ENCODE data around the gene MRPL55. TPM values are rescaled to one million over a fixed set of nuclear protein-coding genes. Genes with fewer than 3 reads are reported as not detected.
A peak's percentile ranks its signal among the peaks of the same experiment; 100 is the strongest.

The MRPL55 gene
- total and polyA plus RNA-seq, 2 of the 13 experiments (the other 11 are each of a cell fraction or from before 2014, with no cell fraction given) = 58.6 to 92.9 TPM

DNA sequence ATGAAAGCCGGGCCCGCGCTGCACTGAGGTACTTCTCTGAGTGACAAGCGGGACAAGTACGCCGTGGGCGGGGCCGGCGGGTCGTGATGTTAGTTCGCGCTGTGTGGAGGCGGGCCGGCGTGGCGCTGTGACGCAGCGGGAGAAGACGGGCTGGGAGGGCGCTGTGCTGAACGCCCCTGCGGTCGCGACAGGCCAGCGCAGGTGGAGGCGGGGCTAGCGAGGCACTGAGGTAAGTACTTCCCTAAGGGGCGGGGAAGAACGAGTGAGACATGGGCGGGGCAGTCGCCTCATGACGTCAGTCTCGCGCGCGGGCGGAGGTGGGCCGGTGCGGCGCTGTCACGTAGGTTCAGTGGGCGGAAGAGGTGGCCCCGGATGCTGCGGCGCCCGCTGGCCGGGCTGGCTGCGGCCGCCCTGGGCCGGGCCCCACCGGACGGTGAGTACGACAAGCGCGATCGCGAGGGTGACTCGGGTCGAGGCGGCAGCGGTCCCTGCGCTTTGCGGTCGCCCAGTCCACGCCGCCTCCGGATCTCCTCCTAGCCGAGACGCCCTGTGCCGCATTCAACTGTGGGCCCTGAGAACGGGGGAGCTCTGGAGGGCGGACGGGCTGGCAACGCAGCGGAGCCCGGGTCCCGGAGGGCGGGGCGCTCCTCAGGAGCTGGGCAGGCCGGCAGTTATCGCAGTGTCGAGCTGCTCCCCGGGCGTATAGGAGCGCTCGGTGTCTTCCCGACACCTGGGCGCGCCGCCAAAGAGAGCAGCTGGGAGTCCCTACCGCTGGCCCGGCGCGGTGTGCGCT lies 31.0 kb upstream of the MRPL55 start, which contains the start of gene GUK1 (continued):
- peak; percentile 85; the same call in 1 of the 2 replicates for TF ChIP-seq ZNF556 (CRISPR knock-in tag; IDR thresholded peaks at IDR 0.05; ENCODE audit: borderline replicate concordance)
- TF ChIP-seq, protein P1, sequence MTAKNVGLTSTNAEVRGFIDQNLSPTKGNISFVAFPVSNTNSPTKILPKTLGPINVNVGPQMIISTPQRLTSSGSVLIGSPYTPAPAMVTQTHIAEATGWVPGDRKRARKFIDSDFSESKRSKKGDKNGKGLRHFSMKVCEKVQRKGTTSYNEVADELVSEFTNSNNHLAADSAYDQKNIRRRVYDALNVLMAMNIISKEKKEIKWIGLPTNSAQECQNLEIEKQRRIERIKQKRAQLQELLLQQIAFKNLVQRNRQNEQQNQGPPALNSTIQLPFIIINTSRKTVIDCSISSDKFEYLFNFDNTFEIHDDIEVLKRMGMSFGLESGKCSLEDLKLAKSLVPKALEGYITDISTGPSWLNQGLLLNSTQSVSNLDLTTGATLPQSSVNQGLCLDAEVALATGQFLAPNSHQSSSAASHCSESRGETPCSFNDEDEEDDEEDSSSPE (CRISPR knock-in tag; IDR thresholded peaks at IDR 0.05) = peak; percentile 82; the same call in 1 of the 2 replicates
- TF ChIP-seq MEF2D (CRISPR knock-in tag; IDR thresholded peaks at IDR 0.05) = peak; percentile 60
- TF ChIP-seq ONECUT2 (CRISPR knock-in tag; IDR thresholded peaks at IDR 0.05) = no peak
- no peak for TF ChIP-seq ADNP (CRISPR knock-in tag; IDR thresholded peaks at IDR 0.05)
- TF ChIP-seq, protein P2, sequence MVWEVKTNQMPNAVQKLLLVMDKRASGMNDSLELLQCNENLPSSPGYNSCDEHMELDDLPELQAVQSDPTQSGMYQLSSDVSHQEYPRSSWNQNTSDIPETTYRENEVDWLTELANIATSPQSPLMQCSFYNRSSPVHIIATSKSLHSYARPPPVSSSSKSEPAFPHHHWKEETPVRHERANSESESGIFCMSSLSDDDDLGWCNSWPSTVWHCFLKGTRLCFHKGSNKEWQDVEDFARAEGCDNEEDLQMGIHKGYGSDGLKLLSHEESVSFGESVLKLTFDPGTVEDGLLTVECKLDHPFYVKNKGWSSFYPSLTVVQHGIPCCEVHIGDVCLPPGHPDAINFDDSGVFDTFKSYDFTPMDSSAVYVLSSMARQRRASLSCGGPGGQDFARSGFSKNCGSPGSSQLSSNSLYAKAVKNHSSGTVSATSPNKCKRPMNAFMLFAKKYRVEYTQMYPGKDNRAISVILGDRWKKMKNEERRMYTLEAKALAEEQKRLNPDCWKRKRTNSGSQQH (CRISPR knock-in tag; IDR thresholded peaks at IDR 0.05; ENCODE audit: low read depth) = no peak
- TF ChIP-seq, protein P3, sequence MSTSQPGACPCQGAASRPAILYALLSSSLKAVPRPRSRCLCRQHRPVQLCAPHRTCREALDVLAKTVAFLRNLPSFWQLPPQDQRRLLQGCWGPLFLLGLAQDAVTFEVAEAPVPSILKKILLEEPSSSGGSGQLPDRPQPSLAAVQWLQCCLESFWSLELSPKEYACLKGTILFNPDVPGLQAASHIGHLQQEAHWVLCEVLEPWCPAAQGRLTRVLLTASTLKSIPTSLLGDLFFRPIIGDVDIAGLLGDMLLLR (CRISPR knock-in tag; IDR thresholded peaks at IDR 0.05) = peak; percentile 39
- 0 out of 2 replicates have a peak, but pooled peaks have one; percentile 48 for TF ChIP-seq ZNF446 (CRISPR knock-in tag; IDR thresholded peaks at IDR 0.05)
- no peak for TF ChIP-seq MLLT10 (CRISPR knock-in tag; IDR thresholded peaks at IDR 0.05)
- TF ChIP-seq KDM1A (CRISPR knock-in tag; IDR thresholded peaks at IDR 0.05) = 0 out of 2 replicates have a peak, but pooled peaks have one; percentile 6
- 0 out of 2 replicates have a peak, but pooled peaks have one; percentile 65 for TF ChIP-seq ZNF292 (CRISPR knock-in tag; IDR thresholded peaks at IDR 0.05; ENCODE audit: borderline replicate concordance, low read depth)
- peak; percentile 98 for TF ChIP-seq SP5 (CRISPR knock-in tag; IDR thresholded peaks at IDR 0.05; ENCODE audit: borderline replicate concordance, low read depth)
- peak; percentile 54 for TF ChIP-seq FOSL2 (CRISPR knock-in tag; IDR thresholded peaks at IDR 0.05)
- 0 out of 2 replicates have a peak, but pooled peaks have one; percentile 68 for TF ChIP-seq ZNF746 (CRISPR knock-in tag; IDR thresholded peaks at IDR 0.05)
- TF ChIP-seq ZNF891 (CRISPR knock-in tag; IDR thresholded peaks at IDR 0.05) = 0 out of 2 replicates have a peak, but pooled peaks have one; percentile 13
- TF ChIP-seq, protein P4, sequence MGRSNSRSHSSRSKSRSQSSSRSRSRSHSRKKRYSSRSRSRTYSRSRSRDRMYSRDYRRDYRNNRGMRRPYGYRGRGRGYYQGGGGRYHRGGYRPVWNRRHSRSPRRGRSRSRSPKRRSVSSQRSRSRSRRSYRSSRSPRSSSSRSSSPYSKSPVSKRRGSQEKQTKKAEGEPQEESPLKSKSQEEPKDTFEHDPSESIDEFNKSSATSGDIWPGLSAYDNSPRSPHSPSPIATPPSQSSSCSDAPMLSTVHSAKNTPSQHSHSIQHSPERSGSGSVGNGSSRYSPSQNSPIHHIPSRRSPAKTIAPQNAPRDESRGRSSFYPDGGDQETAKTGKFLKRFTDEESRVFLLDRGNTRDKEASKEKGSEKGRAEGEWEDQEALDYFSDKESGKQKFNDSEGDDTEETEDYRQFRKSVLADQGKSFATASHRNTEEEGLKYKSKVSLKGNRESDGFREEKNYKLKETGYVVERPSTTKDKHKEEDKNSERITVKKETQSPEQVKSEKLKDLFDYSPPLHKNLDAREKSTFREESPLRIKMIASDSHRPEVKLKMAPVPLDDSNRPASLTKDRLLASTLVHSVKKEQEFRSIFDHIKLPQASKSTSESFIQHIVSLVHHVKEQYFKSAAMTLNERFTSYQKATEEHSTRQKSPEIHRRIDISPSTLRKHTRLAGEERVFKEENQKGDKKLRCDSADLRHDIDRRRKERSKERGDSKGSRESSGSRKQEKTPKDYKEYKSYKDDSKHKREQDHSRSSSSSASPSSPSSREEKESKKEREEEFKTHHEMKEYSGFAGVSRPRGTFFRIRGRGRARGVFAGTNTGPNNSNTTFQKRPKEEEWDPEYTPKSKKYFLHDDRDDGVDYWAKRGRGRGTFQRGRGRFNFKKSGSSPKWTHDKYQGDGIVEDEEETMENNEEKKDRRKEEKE (IDR thresholded peaks at IDR 0.05) = no peak
- TF ChIP-seq DMAP1 (CRISPR knock-in tag; IDR thresholded peaks at IDR 0.05) = peak; percentile 53; the same call in 1 of the 2 replicates
- TF ChIP-seq SOX5 (CRISPR knock-in tag; IDR thresholded peaks at IDR 0.05; ENCODE audit: borderline replicate concordance) = no peak
- TF ChIP-seq ZFP1 (CRISPR knock-in tag; IDR thresholded peaks at IDR 0.05) = 0 out of 2 replicates have a peak, but pooled peaks have one; percentile 48
- no peak for TF ChIP-seq ZNF782 (CRISPR knock-in tag; IDR thresholded peaks at IDR 0.05; ENCODE audit: borderline replicate concordance)
- no peak for TF ChIP-seq CBX1 (IDR thresholded peaks at IDR 0.05; ENCODE audit: low read depth)
- peak; percentile 27; the same call in 1 of the 2 replicates for TF ChIP-seq ZNF619 (CRISPR knock-in tag; IDR thresholded peaks at IDR 0.05)
- TF ChIP-seq ZNF225 (CRISPR knock-in tag; IDR thresholded peaks at IDR 0.05) = no peak; the same call in 1 of the 2 replicates
- peak; percentile 24; the same call in 1 of the 2 replicates for TF ChIP-seq HMG20A (CRISPR knock-in tag; IDR thresholded peaks at IDR 0.05; ENCODE audit: borderline replicate concordance)
- TF ChIP-seq SRY (CRISPR knock-in tag; IDR thresholded peaks at IDR 0.05) = peak; percentile 38; the same call in 1 of the 2 replicates
- TF ChIP-seq FLYWCH1 (CRISPR knock-in tag; IDR thresholded peaks at IDR 0.05) = 0 out of 2 replicates have a peak, but pooled peaks have one; percentile 74

Data from HepG2 (cell line).